ENCODE data around the gene IL5RA.
A peak's percentile ranks its signal among the peaks of the same experiment; 100 is the strongest.

IL5RA gene

DNA sequence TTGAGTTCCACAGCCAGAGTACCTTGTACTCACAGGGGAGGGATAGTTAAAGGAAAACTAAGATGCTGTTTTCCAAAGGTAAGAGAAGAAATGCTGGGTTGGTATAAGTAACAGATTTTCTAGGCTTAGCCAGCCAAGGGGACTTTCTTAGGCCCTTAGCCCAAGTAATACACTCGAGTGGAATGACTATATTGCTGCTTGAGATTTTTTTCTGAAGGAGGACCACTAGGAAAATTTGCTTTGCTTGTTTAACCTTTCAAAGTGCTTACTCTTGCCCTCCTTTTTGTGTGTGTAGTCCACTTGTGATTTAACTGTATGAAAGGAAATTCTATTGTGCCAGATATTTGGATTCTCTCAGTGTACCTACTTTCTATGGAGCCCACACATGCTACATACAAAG, 50.5 kb downstream of the IL5RA start:
- ChIA-PET CTCF (no interaction called here), POLR2A (ENCODE audit: low non-redundant PET) (no interaction called here)
- TF ChIP-seq CTCF (conservative IDR thresholded peaks at IDR 0.05; ENCODE audit: low read depth) = no peak
- no peak for DNase-seq (ENCODE audit: low spot score)
- no peak overlapping the region for H3K27ac ChIP-seq

DNA sequence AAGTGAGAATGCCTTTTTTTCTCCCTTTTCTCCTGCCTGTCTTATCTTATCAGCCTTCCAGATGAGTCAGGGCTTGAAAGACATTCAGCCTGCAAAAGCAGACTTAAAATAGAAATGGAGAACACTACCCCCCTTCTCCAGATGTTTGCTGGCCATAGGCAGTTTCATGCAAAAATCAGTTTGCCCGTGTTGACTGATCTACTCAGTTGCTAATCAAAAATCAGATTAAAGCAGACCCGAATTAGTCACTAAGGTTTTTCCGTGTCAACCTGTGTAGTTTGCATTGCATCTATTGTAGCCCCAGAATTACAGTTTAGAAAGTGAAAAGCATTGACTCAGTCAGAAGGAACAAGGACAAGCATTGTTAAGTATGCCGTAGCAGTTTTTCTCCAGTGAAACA, 56.2 kb downstream of the IL5RA start:
- CTCF ChIA-PET = no interaction called here
- TF ChIP-seq CTCF (conservative IDR thresholded peaks at IDR 0.05; ENCODE audit: low read depth) = no peak
- POLR2A ChIA-PET (ENCODE audit: low non-redundant PET) = no interaction called here
- H3K27ac ChIP-seq = no peak overlapping the region
- DNase-seq (ENCODE audit: low spot score) = no peak

DNA sequence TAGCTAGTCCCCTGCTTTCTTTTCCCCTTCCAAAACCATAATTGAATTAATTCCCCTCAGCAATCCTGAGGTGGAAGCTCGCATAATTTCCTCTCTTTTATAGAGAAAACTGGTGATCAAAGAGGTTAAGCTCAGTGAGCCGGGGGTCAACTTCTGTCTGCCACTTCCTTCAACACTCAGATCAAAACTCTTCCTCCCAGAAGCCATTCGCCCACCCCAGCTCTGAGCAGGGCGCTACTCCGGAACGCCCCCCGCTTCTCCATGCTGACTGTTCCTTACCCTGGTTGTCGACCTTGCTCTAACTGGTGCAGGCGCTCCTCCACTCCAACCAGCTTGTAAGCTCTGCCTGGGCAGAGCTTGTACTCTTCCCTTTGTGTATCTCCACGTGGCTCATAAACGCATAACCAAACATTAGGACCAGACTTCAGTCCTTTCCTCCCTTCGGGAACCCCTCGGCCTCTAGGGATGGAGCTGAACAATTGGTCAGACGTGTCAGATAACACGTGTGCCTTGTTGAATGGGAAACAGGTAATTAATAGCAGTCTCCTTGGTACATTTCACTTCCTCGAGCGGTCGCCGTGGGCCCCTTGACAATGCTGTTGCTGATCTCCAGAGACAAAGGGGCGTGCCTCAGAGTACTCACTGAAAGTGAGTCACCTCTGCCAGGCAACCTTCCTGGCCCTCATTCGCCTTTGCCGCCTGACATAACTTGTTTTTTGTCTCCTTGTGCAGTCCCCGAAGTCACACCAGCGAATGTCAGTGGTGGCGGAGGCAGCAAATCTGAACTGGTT, 71.8 kb downstream of the IL5RA start:
- ChIA-PET POLR2A (ENCODE audit: low non-redundant PET) (no interaction called here), CTCF (no interaction called here)
- H3K27ac ChIP-seq = no peak overlapping the region
- peak; percentile 8 for DNase-seq (ENCODE audit: low spot score)
- TF ChIP-seq CTCF (conservative IDR thresholded peaks at IDR 0.05; ENCODE audit: low read depth) = no peak

- ChIA-PET CTCF (no interaction called here), POLR2A (ENCODE audit: low non-redundant PET) (no interaction called here)
- no peak for DNase-seq (ENCODE audit: low spot score)
- no peak for TF ChIP-seq CTCF (conservative IDR thresholded peaks at IDR 0.05; ENCODE audit: low read depth)
- H3K27ac ChIP-seq = no peak overlapping the region
These were observed 73.0 kb downstream of the IL5RA start for GRCh38 chr3:3037156-3037555.

DNA sequence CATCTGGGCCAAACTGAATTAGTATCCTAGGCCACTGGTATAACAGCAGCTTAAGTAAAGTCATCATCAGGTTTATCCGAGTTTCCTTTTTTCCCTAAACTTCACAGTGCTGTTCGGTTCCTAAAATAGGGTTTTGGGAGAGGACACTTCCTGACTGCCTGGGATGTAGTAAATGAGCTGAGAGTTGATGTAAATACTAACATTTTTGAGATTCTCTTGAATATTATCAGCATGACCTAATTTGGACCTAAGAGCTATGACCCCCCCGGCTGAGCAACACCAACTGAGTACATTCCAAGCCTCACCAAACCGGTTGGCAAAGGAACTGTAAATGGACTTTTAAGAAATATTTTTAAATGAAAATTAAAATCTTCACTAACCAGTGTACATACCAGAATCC, 78.8 kb downstream of the IL5RA start:
- no peak overlapping the region for H3K27ac ChIP-seq
- POLR2A ChIA-PET (ENCODE audit: low non-redundant PET) = no interaction called here
- DNase-seq (ENCODE audit: low spot score) = no peak
- TF ChIP-seq CTCF (conservative IDR thresholded peaks at IDR 0.05; ENCODE audit: low read depth) = no peak
- CTCF ChIA-PET = no interaction called here

- no peak overlapping the region for H3K27ac ChIP-seq
- CTCF ChIA-PET = interaction anchor here (0.6 kb wide), 1 partner anchor 282 kb away, joined by 4 read pairs; no protein-coding TSS in a partner anchor
- DNase-seq (ENCODE audit: low spot score) = no peak
- no peak for TF ChIP-seq CTCF (conservative IDR thresholded peaks at IDR 0.05; ENCODE audit: low read depth)
- POLR2A ChIA-PET (ENCODE audit: low non-redundant PET) = no interaction called here
These were observed 82.1 kb downstream of the IL5RA start for GRCh38 chr3:3027976-3028567.
